ENCODE results near the gene PRCD. TPM values are rescaled to one million over a fixed set of nuclear protein-coding genes. Genes with fewer than 3 reads are reported as not detected.
A peak's percentile ranks its signal among the peaks of the same experiment; 100 is the strongest.

The PRCD gene
- total and polyA plus RNA-seq, 2 donors (not counting 1 experiment from before 2014, with no cell fraction given) = 18.0 to 30.6 TPM

- H3K9me3 ChIP-seq (ENCODE audit: control extremely low read depth in 1 of 3, control insufficient read depth in 2 of 3, insufficient read depth in 1 of 3, low read length in 2 of 3) = no peaks in the 10 kb centered on the region
- H3K4me3 ChIP-seq (ENCODE audit: control extremely low read depth in 1 of 5, extremely low read depth in 1 of 5, insufficient read depth in 1 of 5, low read depth in 2 of 5, low read length in 4 of 5) = peak overlapping the region in 4 of 5 experiments; percentile 43 to 60 (median 50)
- Mint-ChIP-seq H3K4me3 (peak overlapping the region; percentile 89), H3K27me3 (no peaks in the 10 kb centered on the region), H3K9me3 (ENCODE audit: insufficient read depth) (no peaks in the 10 kb centered on the region), H3K27ac (peak overlapping the region; percentile 98), H3K4me1 (peaks cover 87% of the 10 kb centered on the region)
- no peak overlapping the region for H2AFZ ChIP-seq (ENCODE audit: insufficient read depth, low read depth, low read length, poor library complexity, severe bottlenecking)
- peaks cover 72 to 94% of the 10 kb centered on the region in 2 donors for H3K4me1 ChIP-seq (ENCODE audit: control insufficient read depth in 2 of 2, insufficient read depth in 2 of 2, low read length in 2 of 2)
- TF ChIP-seq CTCF (IDR thresholded peaks at IDR 0.05) = no peak
- no peak for TF ChIP-seq EZH2 (IDR thresholded peaks at IDR 0.05; ENCODE audit: borderline replicate concordance, insufficient read depth, low read depth, low read length, poor library complexity, severe bottlenecking)
- ChIA-PET CTCF (interaction anchor here (1.4 to 20.8 kb wide), 6 partner anchors 4 to 32 kb away, joined by 7 to 256 read pairs (median 26); partner anchors contain the start of genes AANAT and RHBDF2), POLR2A (interaction anchor here (0.6 to 23.6 kb wide), 7 partner anchors 7 to 84 kb away, joined by 3 to 478 read pairs (median 6); partner anchors contain the start of genes AANAT and RHBDF2)
- H4K20me1 ChIP-seq (ENCODE audit: control insufficient read depth, insufficient read depth, low read length, poor library complexity, severe bottlenecking) = peaks cover 31% of the 10 kb centered on the region
- intact Hi-C loops (cut with micrococcal nuclease) = loop anchor here (10.0 kb wide), 1 partner anchor 217 kb away; no protein-coding TSS in a partner anchor
- H3K9ac ChIP-seq (ENCODE audit: low read length) = peak overlapping the region; percentile 53
- peaks cover 64% of the 10 kb centered on the region for H3K79me2 ChIP-seq (ENCODE audit: control insufficient read depth, insufficient read depth, low read length)
- peak overlapping the region; percentile 75 to 94 for H3K27ac ChIP-seq (ENCODE audit: low read length in 2 of 2)
- DNase-seq (no peak), ATAC-seq (ENCODE audit: low read depth) (peak; percentile 8)
- WGBS (ENCODE audit: insufficient coverage) = 40% methylated on average over 16 of the region's 17 CpGs
- no peaks in the 10 kb centered on the region for H3K27me3 ChIP-seq (replicated peaks in 1 of 4; ENCODE audit: control extremely low read depth in 1 of 4, control insufficient read depth in 3 of 4, insufficient read depth in 4 of 4, low read length in 3 of 4)
- peak overlapping the region; percentile 82 for H3K4me2 ChIP-seq (replicated peaks; ENCODE audit: low read depth, low read length, poor library complexity, severe bottlenecking)
- peaks cover 0 to 22% of the 10 kb centered on the region in 2 experiments for H3K36me3 ChIP-seq (replicated peaks in 1 of 2; ENCODE audit: control extremely low read depth in 1 of 2, control insufficient read depth in 1 of 2, extremely low read depth in 1 of 2, insufficient read depth in 2 of 2, low read length in 1 of 2)
Observed at GRCh38 chr17:76491271-76492122, 48.3 kb upstream of the PRCD start.
